Measurements from ENCODE around the gene EMC10. TPM values are rescaled to one million over a fixed set of nuclear protein-coding genes. Genes with fewer than 3 reads are reported as not detected.

EMC10 gene
- total RNA-seq, 4 donors from 2014 or later, result 34.9 to 77.2 (median 71.1) TPM

- H3K9me3 ChIP-seq, result peaks cover 3% of the 10 kb centered on the region
- WGBS, result 21% methylated on average over 15 of the region's 15 CpGs
- DNase-seq (ENCODE audit: low spot score in 2 of 2), result no peak
- peaks cover 18% of the 10 kb centered on the region for H3K27me3 ChIP-seq
- no peak overlapping the region for H3K4me3 ChIP-seq
- no peaks in the 10 kb centered on the region for H3K36me3 ChIP-seq
- TF ChIP-seq CTCF (IDR thresholded peaks at IDR 0.05) (peak in 1 of 2 donors; percentile 68), POLR2AphosphoS5 (IDR thresholded peaks at IDR 0.05) (no peak)
- no peak overlapping the region for H3K27ac ChIP-seq
- no peaks in the 10 kb centered on the region for H3K4me1 ChIP-seq
Observed at GRCh38 chr19:50537769-50538230, 61.5 kb downstream of the EMC10 start.

Other genes starting within 250 kb of the EMC10 start
- 1 to 10 TPM; 1.5 to 3.1 (median 1.7) TPM for gene KCNC3, start 147.1 kb upstream of the EMC10 start, total RNA-seq
- 1 to 10 TPM in 3 of 4 donors, not detected in 1; 1.7 to 3.7 (median 3.5) TPM for gene NAPSA, start 110.9 kb upstream of the EMC10 start, total RNA-seq
- 10 to 100 TPM; 80.6 to 94.7 (median 88.9) TPM for gene NR1H2, start 100.0 kb upstream of the EMC10 start, total RNA-seq
- gene POLD1, start 92.2 kb upstream of the EMC10 start, total RNA-seq, result 10 to 100 TPM; 17.2 to 26.9 (median 21.5) TPM
- not detected for gene SPIB, start 57.6 kb upstream of the EMC10 start, total RNA-seq
- under 1 TPM in 1 of 4 donors, not detected in 3; 0.29 TPM for gene MYBPC2, start 43.6 kb upstream of the EMC10 start, total RNA-seq
- 1 to 10 TPM in 3 of 4 donors, not detected in 1; 3.9 to 5.0 (median 4.2) TPM for gene GARIN5A, start 341 bp downstream of the EMC10 start, total RNA-seq
- 10 to 100 TPM in 3 of 4 donors, 1 to 10 TPM in 1; 9.3 to 31.7 (median 28.7) TPM for gene JOSD2, start 34.7 kb downstream of the EMC10 start, total RNA-seq
- not detected for gene ASPDH, start 37.4 kb downstream of the EMC10 start, total RNA-seq
- 1 to 10 TPM in 2 of 4 donors, under 1 TPM in 2; 0.24 to 1.0 (median 0.81) TPM for gene LRRC4B, start 91.9 kb downstream of the EMC10 start, total RNA-seq
- gene SYT3, start 163.4 kb downstream of the EMC10 start, total RNA-seq, result 1 to 10 TPM in 1 of 4 donors, under 1 TPM in 2, not detected in 1; 0.23 to 1.8 (median 0.30) TPM
- gene C19orf81, start 172.9 kb downstream of the EMC10 start, total RNA-seq, result 10 to 100 TPM in 1 of 4 donors, not detected in 3; 19.8 TPM
- 1 to 10 TPM in 1 of 4 donors, under 1 TPM in 1, not detected in 2; 0.42 to 6.6 TPM for gene SHANK1, start 243.3 kb downstream of the EMC10 start, total RNA-seq
- 10 to 100 TPM in 1 of 4 donors, 1 to 10 TPM in 3; 5.8 to 14.1 (median 7.7) TPM for gene CLEC11A, start 246.9 kb downstream of the EMC10 start, total RNA-seq

Measured in suprapubic skin (tissue), 4 donors.